A549 treated with CpdA at 1 μM for 4 hours (cell line): ENCODE results near the gene TMED7. TPM values are rescaled to one million over a fixed set of nuclear protein-coding genes. Genes with fewer than 3 reads are reported as not detected.

ENCODE experiments used
- total RNA-seq: library from RNA; stranded (reverse); fragments of 200-300 nt; extraction: Qiagen RNA extraction; gene quantifications from 5 replicates; pipeline ENCODE4 v1.2.3, GENCODE V29; 2022; ENCODE audit warnings: low read depth

Gene TMED7
- 48.5 to 73.3 TPM (median 56.2 TPM) in 5 replicates for total RNA-seq

GRCh38 chr5:115625579-115626444, at the start of gene TMED7:
TSS of gene TMED7 (minus strand) at chr5:115626036. CDS start at chr5:115625792, 244 bp downstream.

GRCh38 chr5:115601701-115602590, 23.9 kb downstream of the TMED7 start, which contains the start of gene TICAM2:
TSS of gene TICAM2 (minus strand) at chr5:115602479. CDS start at chr5:115581256, 21,223 bp downstream.

Other genes starting within 250 kb of the TMED7 start
- 6.1 to 7.6 TPM (median 6.1 TPM) in 5 replicates for gene FEM1C, start 81.3 kb downstream of the TMED7 start, total RNA-seq
- gene TICAM2, start 23.6 kb downstream of the TMED7 start, total RNA-seq: 0.46 to 1.1 TPM (median 1.0 TPM) in 5 replicates
- gene CDO1, start 190.6 kb upstream of the TMED7 start, total RNA-seq: 0.05 to 0.09 TPM in 2 of 5 replicates, not detected in the others
- 48.3 to 57.6 TPM (median 51.0 TPM) in 5 replicates for gene ATG12, start 215.5 kb upstream of the TMED7 start, total RNA-seq
- 63.5 to 74.3 TPM (median 68.7 TPM) in 5 replicates for gene AP3S1, start 215.9 kb upstream of the TMED7 start, total RNA-seq